Vagina (tissue), 2 donors: ENCODE data around the gene OLFML3. TPM values are rescaled to one million over a fixed set of nuclear protein-coding genes. Genes with fewer than 3 reads are reported as not detected.

Source experiments
- DNase-seq, 2 donors: peaks; one replicate each; pipeline ENCODE4 v3.0.0-alpha.2; 2017; ENCODE audit errors: extremely low spot score in 2 of 2
- H3K27ac ChIP-seq: fragments of 200-600 bp; sonication (generic); one replicate; pipeline ENCODE4 v1.5.1; 2019
- H3K27me3 ChIP-seq: fragments of 200-600 bp; sonication (generic); one replicate; pipeline ENCODE4 v1.5.1; 2019
- H3K36me3 ChIP-seq, 2 donors: fragments of 200-600 bp; sonication (generic); one replicate each; pipeline ENCODE4 v1.5.1; 2017 to 2019
- H3K4me1 ChIP-seq: fragments of 200-600 bp; sonication (generic); one replicate; pipeline ENCODE4 v1.5.1; 2019
- H3K4me3 ChIP-seq, 2 donors: fragments of 200-600 bp; sonication (generic); 1 replicate in 1 of 2; 2 replicates in 1 of 2; pipeline ENCODE4 v1.5.1; 2016 to 2019
- H3K9me3 ChIP-seq: fragments of 200-600 bp; sonication (generic); one replicate; pipeline ENCODE4 v1.5.1; 2019
- POLR2A ChIP-seq, 2 donors: fragments of 450-650 bp; IDR thresholded peaks; one replicate each; pipeline ENCODE4 v1.6.1; 2017; ENCODE audit warnings: antibody characterized with exemption in 2 of 2, mild to moderate bottlenecking in 2 of 2, moderate library complexity in 2 of 2
- POLR2AphosphoS5 ChIP-seq, 2 donors: sonication (generic); formaldehyde crosslinking; IDR thresholded peaks; one replicate each; pipeline ENCODE4 v1.9.0; 2017; ENCODE audit warnings: antibody characterized with exemption in 2 of 2, mild to moderate bottlenecking in 2 of 2, low read depth in 1 of 2; ENCODE audit not compliant: insufficient read depth in 1 of 2
- intact Hi-C: fragments of 100-400 bp; cut with DNase I; formaldehyde crosslinking; loops from one replicate; pipeline ENCODE4 v1.15.1; 2023
- total RNA-seq: library from RNA; depleted of rRNA; stranded (reverse); fragments of >200 nt; gene quantifications from one replicate; pipeline ENCODE4 v1.2.3, GENCODE V29; 2016
- TF ChIP-seq, protein P1 (sequence below), 3 experiments: fragments of 450-650 bp in 2 of 3; fragments of 200-600 bp in 1 of 3; sonication (generic) in 1 of 3; IDR thresholded peaks; one replicate each; pipeline ENCODE4 v1.5.1; 2017 to 2019; ENCODE audit warnings: antibody characterized with exemption in 3 of 3, mild to moderate bottlenecking in 2 of 3, moderate library complexity in 2 of 3

The OLFML3 gene
- total RNA-seq, 1 donor from 2014 or later: 108 TPM

DNA sequence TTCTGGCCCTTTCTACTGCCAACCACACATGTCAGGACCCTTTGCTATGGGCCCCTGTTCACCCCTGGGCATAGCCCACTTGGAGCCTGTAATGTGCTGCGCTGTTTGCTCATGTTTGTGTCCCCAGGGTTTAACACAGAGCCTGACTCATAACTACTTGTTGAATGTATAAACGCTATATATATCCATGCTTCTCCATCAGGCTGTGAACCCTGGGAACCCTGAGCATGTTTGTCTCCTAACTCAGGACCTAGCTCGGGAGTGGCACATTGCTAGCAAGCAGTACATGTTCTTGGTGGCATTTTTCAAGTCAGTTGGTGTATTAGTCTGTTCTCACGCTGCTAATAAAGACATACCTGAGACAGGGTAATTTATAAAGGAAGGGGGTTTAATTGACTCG, 8.0 kb downstream of the OLFML3 start:
- no peaks in the 10 kb centered on the region for H3K27me3 ChIP-seq
- TF ChIP-seq, protein P1, sequence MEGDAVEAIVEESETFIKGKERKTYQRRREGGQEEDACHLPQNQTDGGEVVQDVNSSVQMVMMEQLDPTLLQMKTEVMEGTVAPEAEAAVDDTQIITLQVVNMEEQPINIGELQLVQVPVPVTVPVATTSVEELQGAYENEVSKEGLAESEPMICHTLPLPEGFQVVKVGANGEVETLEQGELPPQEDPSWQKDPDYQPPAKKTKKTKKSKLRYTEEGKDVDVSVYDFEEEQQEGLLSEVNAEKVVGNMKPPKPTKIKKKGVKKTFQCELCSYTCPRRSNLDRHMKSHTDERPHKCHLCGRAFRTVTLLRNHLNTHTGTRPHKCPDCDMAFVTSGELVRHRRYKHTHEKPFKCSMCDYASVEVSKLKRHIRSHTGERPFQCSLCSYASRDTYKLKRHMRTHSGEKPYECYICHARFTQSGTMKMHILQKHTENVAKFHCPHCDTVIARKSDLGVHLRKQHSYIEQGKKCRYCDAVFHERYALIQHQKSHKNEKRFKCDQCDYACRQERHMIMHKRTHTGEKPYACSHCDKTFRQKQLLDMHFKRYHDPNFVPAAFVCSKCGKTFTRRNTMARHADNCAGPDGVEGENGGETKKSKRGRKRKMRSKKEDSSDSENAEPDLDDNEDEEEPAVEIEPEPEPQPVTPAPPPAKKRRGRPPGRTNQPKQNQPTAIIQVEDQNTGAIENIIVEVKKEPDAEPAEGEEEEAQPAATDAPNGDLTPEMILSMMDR (IDR thresholded peaks at IDR 0.05): no peak
- no peak for TF ChIP-seq POLR2A (IDR thresholded peaks at IDR 0.05)
- no peak for TF ChIP-seq POLR2AphosphoS5 (IDR thresholded peaks at IDR 0.05; ENCODE audit: insufficient read depth in 1 of 2, low read depth in 1 of 2)
- no peak for DNase-seq
- no peak overlapping the region for H3K27ac ChIP-seq
- intact Hi-C loops: loop anchor here (10.0 kb wide), 1 partner anchor 228 kb away; no protein-coding TSS in a partner anchor
- H3K36me3 ChIP-seq: no peaks in the 10 kb centered on the region
- H3K4me1 ChIP-seq: peaks cover 28% of the 10 kb centered on the region
- no peaks in the 10 kb centered on the region for H3K9me3 ChIP-seq
- H3K4me3 ChIP-seq: no peak overlapping the region

GRCh38 chr1:113990530-113990929, 11.3 kb downstream of the OLFML3 start:
- DNase-seq: no peak
- intact Hi-C loops: no loop called here
- no peaks in the 10 kb centered on the region for H3K36me3 ChIP-seq

DNA sequence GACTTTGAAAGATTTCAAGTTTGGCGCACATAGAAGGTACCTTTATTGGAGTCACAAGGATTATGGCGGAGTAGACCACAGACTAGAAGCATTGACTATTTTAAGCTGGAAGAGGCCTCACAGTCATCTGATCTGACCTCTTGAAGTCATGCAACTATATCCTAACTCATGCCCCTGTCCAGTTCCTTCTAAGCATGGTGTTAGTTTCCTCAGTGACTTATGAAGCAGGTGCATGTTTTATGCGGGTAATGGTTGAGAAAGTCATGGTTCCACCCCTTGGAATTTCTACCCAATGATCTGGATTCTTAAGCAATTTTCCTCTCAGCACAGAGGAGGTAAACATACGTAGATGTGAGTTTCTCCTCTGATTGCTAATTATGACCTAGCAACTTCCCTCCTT, 11.7 kb downstream of the OLFML3 start:
- no peak overlapping the region for H3K27ac ChIP-seq
- H3K4me3 ChIP-seq: no peak overlapping the region
- DNase-seq: no peak
- TF ChIP-seq POLR2AphosphoS5 (IDR thresholded peaks at IDR 0.05; ENCODE audit: insufficient read depth in 1 of 2, low read depth in 1 of 2) (no peak), POLR2A (IDR thresholded peaks at IDR 0.05) (no peak)
- TF ChIP-seq, protein P1 (IDR thresholded peaks at IDR 0.05): no peak
- H3K9me3 ChIP-seq: no peaks in the 10 kb centered on the region
- no peaks in the 10 kb centered on the region for H3K27me3 ChIP-seq
- H3K36me3 ChIP-seq: no peaks in the 10 kb centered on the region
- no peaks in the 10 kb centered on the region for H3K4me1 ChIP-seq
- intact Hi-C loops: no loop called here

More at GRCh38 chr1:113990530-113990929, 11.3 kb downstream of the OLFML3 start:
- no peak for TF ChIP-seq POLR2AphosphoS5 (IDR thresholded peaks at IDR 0.05; ENCODE audit: insufficient read depth in 1 of 2, low read depth in 1 of 2)
- TF ChIP-seq, protein P1 (IDR thresholded peaks at IDR 0.05): no peak
- TF ChIP-seq POLR2A (IDR thresholded peaks at IDR 0.05): no peak
- Histone ChIP-seq H3K4me1 (no peaks in the 10 kb centered on the region), H3K9me3 (no peaks in the 10 kb centered on the region), H3K27ac (no peak overlapping the region), H3K4me3 (no peak overlapping the region), H3K27me3 (no peaks in the 10 kb centered on the region)

DNA sequence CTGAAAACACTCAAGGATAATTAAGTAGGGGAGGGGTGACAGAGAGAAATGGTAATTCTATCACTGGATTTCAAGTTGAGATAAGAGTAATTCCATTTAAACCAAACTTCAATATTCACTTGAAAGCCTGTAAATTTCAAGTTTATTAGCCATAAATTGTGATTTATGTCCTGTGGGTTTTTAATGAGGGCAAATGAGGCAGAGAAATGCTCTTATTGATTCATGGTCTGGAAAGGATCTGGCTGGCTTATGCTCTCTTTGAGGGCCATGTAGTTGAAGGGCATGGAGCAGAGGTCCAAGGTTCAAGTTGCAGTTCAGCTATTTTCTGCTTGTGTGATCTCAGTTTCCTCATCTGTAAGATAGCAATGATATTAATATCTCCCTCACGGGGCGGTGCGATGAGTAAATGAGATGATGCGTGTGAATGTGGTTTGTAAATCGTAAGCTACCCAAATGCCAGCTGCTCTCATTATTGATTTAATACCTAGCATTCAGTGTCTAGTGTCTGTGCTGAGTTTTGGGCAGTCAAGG, 12.3 kb downstream of the OLFML3 start:
- H3K4me1 ChIP-seq: no peaks in the 10 kb centered on the region
- no peak overlapping the region for H3K4me3 ChIP-seq
- no peak for TF ChIP-seq POLR2A (IDR thresholded peaks at IDR 0.05)
- DNase-seq: no peak
- H3K27me3 ChIP-seq: no peaks in the 10 kb centered on the region
- intact Hi-C loops: no loop called here
- H3K27ac ChIP-seq: no peak overlapping the region
- no peaks in the 10 kb centered on the region for H3K9me3 ChIP-seq
- H3K36me3 ChIP-seq: no peaks in the 10 kb centered on the region

DNA sequence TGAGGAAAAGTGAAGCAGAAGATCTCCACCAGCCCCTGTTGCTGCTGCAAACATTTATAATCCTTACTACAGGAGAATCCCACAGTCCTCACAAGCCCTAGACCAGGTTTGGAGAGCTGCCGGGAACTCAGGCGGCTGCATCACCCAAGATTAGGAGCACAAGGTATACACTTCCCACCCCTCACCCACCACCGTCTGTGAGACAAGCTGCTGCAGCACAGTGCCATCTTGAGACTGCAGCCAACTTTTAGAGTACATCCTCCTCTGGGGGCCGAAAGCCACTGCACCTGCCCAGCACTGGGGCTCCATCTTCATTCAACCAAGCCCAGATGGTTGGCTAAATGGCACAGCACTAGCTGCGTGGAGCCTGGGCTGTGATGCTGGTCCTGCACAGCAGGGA, 13.8 kb downstream of the OLFML3 start:
- Histone ChIP-seq H3K4me3 (no peak overlapping the region), H3K4me1 (no peaks in the 10 kb centered on the region), H3K9me3 (no peaks in the 10 kb centered on the region), H3K27ac (no peak overlapping the region), H3K27me3 (no peaks in the 10 kb centered on the region), H3K36me3 (no peaks in the 10 kb centered on the region)
- DNase-seq: no peak
- intact Hi-C loops: no loop called here
- TF ChIP-seq POLR2AphosphoS5 (IDR thresholded peaks at IDR 0.05; ENCODE audit: insufficient read depth in 1 of 2, low read depth in 1 of 2) (no peak), POLR2A (IDR thresholded peaks at IDR 0.05) (no peak)
- TF ChIP-seq, protein P1 (IDR thresholded peaks at IDR 0.05): no peak
